H9 (cell line): ENCODE results near the gene RABGAP1L. TPM values are rescaled to one million over a fixed set of nuclear protein-coding genes. Genes with fewer than 3 reads are reported as not detected.

Experiments used
- DNase-seq: peaks from one replicate; pipeline ENCODE4 v3.0.0-alpha.2; 2017
- H2AFZ ChIP-seq: one replicate; pipeline ENCODE4 v1.6.1; 2013; ENCODE audit warnings: mild to moderate bottlenecking, low read length, control low read depth, moderate library complexity
- H2AK5ac ChIP-seq: 2 replicates; pipeline ENCODE4 v1.6.1; 2013; ENCODE audit warnings: low read length, control low read depth, mixed read lengths; ENCODE audit not compliant: insufficient read length
- H2BK120ac ChIP-seq: one replicate; pipeline ENCODE4 v1.6.1; 2013; ENCODE audit warnings: low read depth, mild to moderate bottlenecking, low read length, control low read depth, inconsistent platforms; ENCODE audit not compliant: poor library complexity, severe bottlenecking
- H2BK12ac ChIP-seq: 2 replicates; pipeline ENCODE4 v1.6.1; 2013; ENCODE audit warnings: low read length, control low read depth, mixed read lengths, low read depth; ENCODE audit not compliant: insufficient read length
- H2BK15ac ChIP-seq: 2 replicates; pipeline ENCODE4 v1.6.1; 2013; ENCODE audit warnings: low read depth, low read length, control low read depth
- H2BK20ac ChIP-seq: one replicate; pipeline ENCODE4 v1.6.1; 2013; ENCODE audit warnings: low read depth, mild to moderate bottlenecking, low read length, control low read depth, inconsistent platforms; ENCODE audit not compliant: poor library complexity, severe bottlenecking
- H2BK5ac ChIP-seq: 2 replicates; pipeline ENCODE4 v1.6.1; 2013; ENCODE audit warnings: low read length, control low read depth, mixed read lengths; ENCODE audit not compliant: insufficient read length
- H3K14ac ChIP-seq: 2 replicates; pipeline ENCODE4 v1.6.1; 2013; ENCODE audit warnings: low read length, control low read depth; ENCODE audit not compliant: insufficient read depth
- H3K18ac ChIP-seq: 2 replicates; pipeline ENCODE4 v1.6.1; 2013; ENCODE audit warnings: low read depth, mild to moderate bottlenecking, mixed read lengths, low read length, control low read depth; ENCODE audit not compliant: insufficient read length
- H3K23ac ChIP-seq: 2 replicates; pipeline ENCODE4 v1.6.1; 2013; ENCODE audit warnings: low read length, control low read depth, mixed read lengths, low read depth; ENCODE audit not compliant: insufficient read length
- H3K23me2 ChIP-seq: 2 replicates; pipeline ENCODE4 v1.6.1; 2013; ENCODE audit warnings: low read depth, mild to moderate bottlenecking, mixed read lengths, low read length, control low read depth; ENCODE audit not compliant: insufficient read length, poor library complexity, severe bottlenecking
- H3K27ac ChIP-seq: 2 replicates; pipeline ENCODE4 v1.5.1; 2013; ENCODE audit warnings: low read length, control low read depth, mixed read lengths, low read depth; ENCODE audit not compliant: insufficient read length
- H3K27me3 ChIP-seq: 2 replicates; pipeline ENCODE4 v1.6.1; 2013; ENCODE audit warnings: low read length, control low read depth, inconsistent platforms; ENCODE audit not compliant: insufficient read depth
- H3K4ac ChIP-seq: 2 replicates; pipeline ENCODE4 v1.6.1; 2013; ENCODE audit warnings: low read depth, mild to moderate bottlenecking, control low read depth, inconsistent platforms, low read length, moderate library complexity
- H3K4me1 ChIP-seq: 2 replicates; pipeline ENCODE4 v1.6.1; 2013; ENCODE audit warnings: low read length, control low read depth, inconsistent platforms; ENCODE audit not compliant: insufficient read depth
- H3K4me2 ChIP-seq: 2 replicates; pipeline ENCODE4 v1.6.1; 2013; ENCODE audit warnings: low read length, control low read depth, mixed read lengths; ENCODE audit not compliant: insufficient read length, insufficient read depth
- H3K56ac ChIP-seq: 2 replicates; pipeline ENCODE4 v1.6.1; 2013; ENCODE audit warnings: low read depth, mild to moderate bottlenecking, mixed read lengths, low read length, control low read depth; ENCODE audit not compliant: insufficient read length
- H3K79me1 ChIP-seq: 2 replicates; pipeline ENCODE4 v1.6.1; 2013; ENCODE audit warnings: low read depth, mild to moderate bottlenecking, moderate library complexity, low read length, control low read depth, inconsistent platforms; ENCODE audit not compliant: insufficient read depth, poor library complexity, severe bottlenecking
- H3K79me2 ChIP-seq: 2 replicates; pipeline ENCODE4 v1.6.1; 2013; ENCODE audit warnings: low read length, control low read depth, inconsistent platforms; ENCODE audit not compliant: insufficient read depth
- H3K9ac ChIP-seq: 2 replicates; pipeline ENCODE4 v1.6.1; 2013; ENCODE audit warnings: low read length, control low read depth, mixed read lengths; ENCODE audit not compliant: insufficient read length; ENCODE audit errors: extremely low read depth
- H3K9me3 ChIP-seq: one replicate; pipeline ENCODE4 v1.6.1; 2013; ENCODE audit warnings: low read depth, low read length, inconsistent platforms; ENCODE audit not compliant: control insufficient read depth
- H3T11ph ChIP-seq: one replicate; pipeline ENCODE4 v1.6.1; 2013; ENCODE audit warnings: mild to moderate bottlenecking, low read length, control low read depth, inconsistent platforms
- H4K20me1 ChIP-seq: one replicate; pipeline ENCODE4 v1.6.1; 2013; ENCODE audit not compliant: control insufficient read depth, insufficient read length, insufficient read depth
- H4K5ac ChIP-seq: 2 replicates; pipeline ENCODE4 v1.6.1; 2013; ENCODE audit warnings: low read depth, mild to moderate bottlenecking, mixed read lengths, low read length, control low read depth; ENCODE audit not compliant: insufficient read length
- H4K8ac ChIP-seq: replicated peaks from 2 replicates; pipeline ENCODE4 v1.6.1; 2013; ENCODE audit warnings: low read length, control low read depth, mixed read lengths, low read depth; ENCODE audit not compliant: insufficient read length
- H4K91ac ChIP-seq: 2 replicates; pipeline ENCODE4 v1.6.1; 2013; ENCODE audit warnings: low read depth, mild to moderate bottlenecking, moderate library complexity, mixed read lengths, low read length, control low read depth; ENCODE audit not compliant: insufficient read length
- H3K27ac Mint-ChIP-seq, 3 experiments: 2 replicates in 2 of 3; 3 replicates in 1 of 3; pipeline ENCODE4 v1.8.0; 2020 to 2021; ENCODE audit warnings: mixed read lengths in 3 of 3, mild to moderate bottlenecking in 1 of 3, moderate library complexity in 1 of 3
- H3K27me3 Mint-ChIP-seq: 2 replicates; pipeline ENCODE4 v1.8.0; 2021; ENCODE audit warnings: low read depth, mild to moderate bottlenecking, moderate library complexity, mixed read lengths
- H3K36me3 Mint-ChIP-seq, 3 experiments: 2 replicates in 2 of 3; 3 replicates in 1 of 3; pipeline ENCODE4 v1.8.0; 2020 to 2021; ENCODE audit warnings: low read depth in 3 of 3, mixed read lengths in 3 of 3; ENCODE audit not compliant: insufficient read depth in 1 of 3
- H3K4me1 Mint-ChIP-seq, 2 experiments: 2 replicates each; pipeline ENCODE4 v1.8.0; 2020; ENCODE audit warnings: mixed read lengths in 2 of 2
- H3K4me3 Mint-ChIP-seq, 2 experiments: 2 replicates in 1 of 2; 3 replicates in 1 of 2; pipeline ENCODE4 v1.8.0; 2020 to 2021; ENCODE audit warnings: mild to moderate bottlenecking in 2 of 2, mixed read lengths in 2 of 2, moderate library complexity in 1 of 2
- H3K9me3 Mint-ChIP-seq, 2 experiments: 2 replicates in 1 of 2; 3 replicates in 1 of 2; pipeline ENCODE4 v1.8.0; 2020; ENCODE audit warnings: mild to moderate bottlenecking in 2 of 2, mixed read lengths in 2 of 2, moderate library complexity in 1 of 2
- CTCF ChIP-seq: fragments of 200-600 bp; sonication (generic); conservative IDR thresholded peaks from 3 replicates; pipeline ENCODE4 v1.8.0; 2021; ENCODE audit warnings: antibody characterized with exemption, mild to moderate bottlenecking
- total RNA-seq: library from RNA; stranded (reverse); gene quantifications from 2 replicates; pipeline ENCODE4 v1.2.1, GENCODE V29; 2021

RABGAP1L gene
- total RNA-seq, 1 experiment from 2014 or later = 147 TPM

GRCh38 chr1:174273190-174273589 lies 113.9 kb downstream of the RABGAP1L start:
- no peak overlapping the region for H2BK120ac ChIP-seq
- H2BK5ac ChIP-seq = no peak overlapping the region
- H3K23ac ChIP-seq = no peak overlapping the region
- no peak overlapping the region for H3K14ac ChIP-seq
- H2AFZ ChIP-seq = no peak overlapping the region
- no peaks in the 10 kb centered on the region for H3K79me1 ChIP-seq
- no peak overlapping the region for H2BK12ac ChIP-seq
- H3K4me2 ChIP-seq = no peak overlapping the region
- no peaks in the 10 kb centered on the region for H4K20me1 ChIP-seq
- H2BK20ac ChIP-seq = no peak overlapping the region
- H3K23me2 ChIP-seq = no peaks in the 10 kb centered on the region
- H3K56ac ChIP-seq = no peak overlapping the region
- no peak overlapping the region for H2AK5ac ChIP-seq
- H3K4ac ChIP-seq = no peak overlapping the region
- H3K18ac ChIP-seq = no peak overlapping the region
- no peak for TF ChIP-seq CTCF
- no peaks in the 10 kb centered on the region for H3K27me3 ChIP-seq
- no peak overlapping the region for H3T11ph ChIP-seq
- DNase-seq = no peak
- Mint-ChIP-seq H3K4me1 (no peaks in the 10 kb centered on the region), H3K27ac (no peak overlapping the region), H3K9me3 (no peaks in the 10 kb centered on the region), H3K27me3 (no peaks in the 10 kb centered on the region), H3K36me3 (no peaks in the 10 kb centered on the region), H3K4me3 (no peak overlapping the region)
- no peak overlapping the region for H4K8ac ChIP-seq
- H4K91ac ChIP-seq = no peak overlapping the region
- H3K79me2 ChIP-seq = no peaks in the 10 kb centered on the region
- H3K4me1 ChIP-seq = no peaks in the 10 kb centered on the region
- no peak overlapping the region for H3K9ac ChIP-seq
- H4K5ac ChIP-seq = no peak overlapping the region
- H3K27ac ChIP-seq = no peak overlapping the region
- no peak overlapping the region for H2BK15ac ChIP-seq
- no peaks in the 10 kb centered on the region for H3K9me3 ChIP-seq
